GM19372 (cell line): ENCODE data around the gene OLFML2B.

Experiments
- ATAC-seq: cut with Tn5 transposase; IDR thresholded peaks from one replicate; pipeline ENCODE4 v1.9.1; 2021; ENCODE audit warnings: mild to moderate bottlenecking, low read depth, moderate library complexity; ENCODE audit not compliant: unreplicated experiment

The OLFML2B gene

DNA sequence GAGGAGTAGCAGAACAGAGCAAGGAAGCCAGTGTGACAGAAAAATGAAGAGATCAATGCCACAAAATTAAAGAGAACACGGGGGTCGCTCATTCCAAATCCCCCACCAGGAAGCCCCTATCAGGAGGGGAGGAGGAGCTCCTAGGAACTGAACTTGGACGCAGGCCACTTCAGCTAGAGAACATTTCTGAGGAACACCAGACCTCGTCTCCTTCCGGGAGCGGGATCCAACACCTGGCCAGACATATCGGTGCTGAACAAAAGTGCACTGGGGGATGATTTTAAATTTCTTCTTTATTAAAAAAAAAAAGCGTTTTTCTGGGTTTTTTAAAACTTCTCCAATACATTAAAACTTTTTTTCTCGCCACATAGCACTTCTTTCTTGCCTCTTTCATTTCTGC, 40.8 kb downstream of the OLFML2B start:
- ATAC-seq, result no peak

- ATAC-seq, result no peak
These were observed 41.2 kb downstream of the OLFML2B start for GRCh38 chr1:161982507-161982895.

- no peak for ATAC-seq
These were observed 41.7 kb downstream of the OLFML2B start for GRCh38 chr1:161981735-161982506.

GRCh38 chr1:161981126-161981525, 42.5 kb downstream of the OLFML2B start:
- ATAC-seq, result no peak

DNA sequence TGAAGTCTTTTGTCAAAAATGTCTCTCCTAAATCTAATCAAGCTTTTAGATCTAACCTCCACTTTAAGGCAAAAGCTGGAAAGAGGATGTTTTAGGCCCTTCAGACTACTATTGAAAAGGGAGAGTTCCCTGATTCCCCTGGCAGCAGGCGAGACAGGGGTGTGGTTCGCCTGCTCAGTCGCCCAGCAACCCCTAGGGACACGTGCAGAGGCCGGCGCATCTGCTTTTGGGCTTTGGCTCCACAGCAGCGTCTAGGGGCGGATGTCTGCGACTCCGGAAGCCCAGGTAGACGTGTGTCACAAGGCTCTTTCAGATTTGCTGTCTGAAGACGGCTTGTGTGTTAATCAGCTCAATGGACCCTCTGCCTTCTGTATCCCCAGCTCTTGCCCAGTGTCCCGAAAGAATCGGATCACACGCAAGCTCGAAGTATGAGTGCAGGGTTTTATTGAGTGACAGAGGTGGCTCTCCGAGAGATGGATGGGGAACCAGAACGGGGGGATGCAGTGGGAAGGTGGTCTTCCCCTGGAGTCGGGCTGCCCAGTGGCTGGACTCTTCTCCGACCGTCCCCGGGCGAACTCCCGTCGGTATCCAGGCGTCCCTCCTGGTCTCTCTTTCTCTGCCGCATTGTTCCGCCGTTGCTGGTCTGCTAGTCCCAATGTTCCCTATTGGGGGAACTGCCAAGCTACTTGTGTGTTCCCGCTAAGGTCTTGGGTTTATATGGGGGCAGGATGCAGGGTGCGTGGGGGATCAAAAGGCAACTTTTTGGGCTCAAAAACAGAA, 45.5 kb downstream of the OLFML2B start:
- no peak for ATAC-seq

GRCh38 chr1:161973924-161974845, 49.5 kb downstream of the OLFML2B start:
- ATAC-seq, result no peak

- no peak for ATAC-seq
These were observed 50.8 kb downstream of the OLFML2B start for GRCh38 chr1:161972828-161973227.

GRCh38 chr1:161970633-161971032, 53.0 kb downstream of the OLFML2B start:
- ATAC-seq, result no peak

DNA sequence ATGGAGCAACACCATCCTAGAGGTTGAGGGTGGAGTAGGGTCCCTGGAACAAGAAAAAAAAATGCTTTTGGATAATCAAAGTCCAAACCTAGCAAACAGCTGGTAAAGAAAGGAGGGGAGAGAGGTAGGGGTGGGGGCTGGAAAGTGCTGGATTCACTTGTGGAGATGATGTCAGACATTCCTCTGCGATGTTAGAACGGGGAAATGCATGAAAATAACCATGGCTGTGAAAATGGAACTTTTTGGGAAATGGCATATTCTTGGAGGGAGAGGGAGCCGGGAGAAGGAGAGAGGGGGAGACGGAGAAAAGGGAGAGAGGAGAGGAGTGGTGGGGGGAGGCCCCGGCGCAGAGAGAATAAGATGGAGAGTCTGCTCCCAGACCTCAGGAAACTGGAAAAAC, 53.6 kb downstream of the OLFML2B start:
- ATAC-seq, result no peak

GRCh38 chr1:161966067-161966466, 57.6 kb downstream of the OLFML2B start:
- ATAC-seq, result no peak

- ATAC-seq, result peak; percentile 85
These were observed 61.4 kb downstream of the OLFML2B start for GRCh38 chr1:161962091-161962887.

DNA sequence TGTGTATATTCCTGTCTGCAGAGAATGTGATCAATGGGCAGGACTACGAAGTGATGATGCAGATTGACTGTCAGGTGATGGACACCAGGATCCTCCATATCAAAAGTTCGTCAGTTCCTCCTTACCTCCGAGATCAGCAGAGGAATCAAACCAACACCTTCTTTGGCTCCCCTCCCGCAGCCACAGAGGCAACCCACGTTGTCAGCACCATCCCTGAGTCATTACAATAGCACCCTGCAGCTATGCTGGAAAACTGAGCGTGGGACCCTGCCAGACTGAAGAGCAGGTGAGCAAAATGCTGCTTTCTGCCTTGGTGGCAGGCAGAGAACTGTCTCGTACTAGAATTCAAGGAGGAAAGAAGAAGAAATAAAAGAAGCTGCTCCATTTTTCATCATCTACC, 65.2 kb downstream of the OLFML2B start:
- ATAC-seq, result no peak

- no peak for ATAC-seq
These were observed 66.7 kb downstream of the OLFML2B start for GRCh38 chr1:161956930-161957329.

DNA sequence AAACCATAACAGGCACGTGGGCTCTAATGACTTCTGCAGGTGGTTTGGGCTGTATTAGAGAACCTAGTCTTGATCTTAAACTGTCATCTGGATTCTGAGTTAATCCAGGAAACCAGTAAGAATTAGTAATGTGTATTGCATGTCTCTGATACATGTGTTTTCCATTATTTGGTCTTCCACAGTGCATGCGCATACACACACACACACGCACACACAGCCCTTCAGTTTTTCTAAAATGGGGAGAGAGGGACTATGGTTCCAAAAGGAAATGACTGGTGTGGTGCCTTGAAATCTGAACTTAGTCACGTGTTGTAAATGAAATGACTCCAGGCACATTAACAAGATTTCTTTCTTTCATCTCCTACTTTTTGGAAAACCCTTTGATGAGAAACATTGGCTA, 67.6 kb downstream of the OLFML2B start:
- ATAC-seq, result no peak

DNA sequence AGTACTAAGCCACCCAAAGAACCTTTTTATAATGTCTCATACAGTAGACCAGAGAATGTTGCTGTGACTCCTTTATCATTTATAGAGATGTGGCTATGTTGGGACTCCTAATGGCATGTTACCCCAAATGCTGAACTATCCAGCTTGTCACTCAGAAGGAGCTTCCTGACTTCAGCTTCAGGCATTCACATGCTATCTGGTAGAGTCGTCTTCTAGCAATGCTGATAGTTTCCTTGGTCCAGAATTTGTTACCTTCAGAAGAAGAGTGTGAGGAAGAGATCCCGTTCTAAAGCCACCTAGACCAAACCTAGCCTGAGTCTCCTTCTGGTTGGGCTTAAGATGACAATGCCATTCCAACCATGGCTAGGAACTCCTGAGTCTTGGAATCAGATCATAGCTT, 68.1 kb downstream of the OLFML2B start:
- no peak for ATAC-seq

- ATAC-seq, result no peak
These were observed 69.2 kb downstream of the OLFML2B start for GRCh38 chr1:161954466-161954865.

DNA sequence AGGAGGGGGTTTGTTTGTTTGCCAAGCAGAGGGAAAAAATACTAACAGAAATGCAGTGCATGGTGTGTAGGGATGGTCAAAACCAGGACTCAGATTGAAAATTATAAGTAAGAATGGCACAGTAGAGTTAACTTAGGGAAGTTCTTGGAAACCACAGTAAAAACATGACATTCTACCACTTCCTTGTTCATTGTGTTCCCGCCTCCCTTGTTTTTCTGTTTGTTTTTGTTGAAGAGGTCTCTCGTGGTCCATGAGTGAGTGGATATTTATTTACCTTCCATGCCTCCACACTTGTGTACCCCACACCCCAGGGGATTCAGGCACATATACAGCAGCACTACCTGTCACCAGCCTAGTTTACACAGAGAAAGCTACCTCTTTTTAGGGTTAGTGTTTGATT, 69.6 kb downstream of the OLFML2B start:
- ATAC-seq, result no peak

- no peak for ATAC-seq
These were observed 70.3 kb downstream of the OLFML2B start for GRCh38 chr1:161953256-161953920.

- ATAC-seq, result no peak
These were observed 71.0 kb downstream of the OLFML2B start for GRCh38 chr1:161952607-161953172.
